ENCODE measurements around the gene ROMO1.
"Not testable (repeated sequence)": the region's sequence is repeated elsewhere in the genome, so short reads cannot be mapped to it uniquely, and the experiment has no call there.

Gene ROMO1

DNA sequence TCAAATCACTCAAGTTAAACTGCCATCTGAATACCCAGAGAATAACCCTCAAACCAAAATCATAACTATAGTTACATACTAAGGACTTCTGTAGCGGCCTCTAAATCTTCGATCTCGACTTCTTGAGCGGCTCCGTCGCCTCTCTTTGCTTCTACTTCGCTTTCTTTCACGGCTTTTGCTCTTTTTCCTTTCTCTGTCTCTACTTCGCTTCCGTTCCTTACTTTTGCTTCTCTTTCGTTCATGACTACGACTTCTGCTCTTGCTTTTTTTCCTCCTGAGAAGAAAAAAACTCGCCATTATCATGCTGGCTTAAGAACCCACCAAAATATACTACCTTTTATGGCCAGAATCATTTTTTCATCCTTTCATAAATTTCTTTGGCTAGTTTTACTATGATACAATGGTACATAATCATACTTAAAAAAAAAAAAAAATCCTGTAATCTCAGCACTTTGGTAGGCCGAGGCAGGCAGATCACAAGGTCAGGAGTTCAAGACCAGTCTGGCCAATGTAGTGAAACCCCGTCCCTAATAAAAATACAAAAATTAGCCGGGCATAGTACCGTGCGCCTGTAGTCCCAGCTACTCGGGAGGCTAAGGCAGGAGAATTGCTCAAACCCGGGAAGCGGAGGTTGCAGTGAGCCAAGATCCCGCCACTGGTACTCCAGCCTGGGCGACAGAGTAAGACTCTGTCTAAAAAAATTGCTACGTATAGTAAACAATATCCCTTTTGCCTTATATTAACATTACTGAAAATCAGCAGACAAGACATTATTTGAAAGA lies 32.8 kb downstream of the ROMO1 start:
- DNase-seq: no peak

DNA sequence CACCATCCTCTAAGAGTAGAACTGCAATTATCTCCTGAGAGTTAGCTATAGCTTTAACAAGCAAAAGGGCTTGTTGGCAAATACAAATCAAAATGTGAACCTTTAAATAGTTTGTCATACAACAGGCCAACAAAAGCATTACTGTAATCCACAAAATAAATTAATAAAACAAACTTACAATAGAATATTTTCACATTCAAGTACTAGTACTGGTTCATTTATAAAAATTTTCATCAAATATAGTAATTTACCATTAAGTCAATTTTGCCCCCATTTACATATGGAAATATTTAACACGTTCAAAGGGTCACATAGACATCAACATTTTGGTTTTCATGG lies 33.4 kb downstream of the ROMO1 start:
- no peak for DNase-seq

DNA sequence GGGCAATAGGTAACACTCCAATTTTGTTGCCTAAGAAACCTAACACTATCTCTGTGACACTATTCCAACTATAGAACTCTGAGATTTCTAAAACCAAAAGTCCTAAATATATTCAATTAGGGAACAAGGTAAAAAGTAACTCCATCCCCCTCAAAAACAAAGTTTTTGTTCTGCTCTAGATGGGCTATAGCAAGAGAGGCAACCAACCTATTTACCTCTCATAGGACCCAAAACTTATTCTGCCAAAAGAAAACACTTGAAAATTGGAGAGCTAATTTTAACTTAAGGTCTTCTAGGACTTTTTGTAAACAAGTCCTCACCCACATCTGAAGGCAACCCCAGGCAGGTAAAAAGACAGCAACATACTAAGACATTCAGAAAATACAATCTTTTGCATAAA lies 35.2 kb downstream of the ROMO1 start:
- no peak for DNase-seq

DNA sequence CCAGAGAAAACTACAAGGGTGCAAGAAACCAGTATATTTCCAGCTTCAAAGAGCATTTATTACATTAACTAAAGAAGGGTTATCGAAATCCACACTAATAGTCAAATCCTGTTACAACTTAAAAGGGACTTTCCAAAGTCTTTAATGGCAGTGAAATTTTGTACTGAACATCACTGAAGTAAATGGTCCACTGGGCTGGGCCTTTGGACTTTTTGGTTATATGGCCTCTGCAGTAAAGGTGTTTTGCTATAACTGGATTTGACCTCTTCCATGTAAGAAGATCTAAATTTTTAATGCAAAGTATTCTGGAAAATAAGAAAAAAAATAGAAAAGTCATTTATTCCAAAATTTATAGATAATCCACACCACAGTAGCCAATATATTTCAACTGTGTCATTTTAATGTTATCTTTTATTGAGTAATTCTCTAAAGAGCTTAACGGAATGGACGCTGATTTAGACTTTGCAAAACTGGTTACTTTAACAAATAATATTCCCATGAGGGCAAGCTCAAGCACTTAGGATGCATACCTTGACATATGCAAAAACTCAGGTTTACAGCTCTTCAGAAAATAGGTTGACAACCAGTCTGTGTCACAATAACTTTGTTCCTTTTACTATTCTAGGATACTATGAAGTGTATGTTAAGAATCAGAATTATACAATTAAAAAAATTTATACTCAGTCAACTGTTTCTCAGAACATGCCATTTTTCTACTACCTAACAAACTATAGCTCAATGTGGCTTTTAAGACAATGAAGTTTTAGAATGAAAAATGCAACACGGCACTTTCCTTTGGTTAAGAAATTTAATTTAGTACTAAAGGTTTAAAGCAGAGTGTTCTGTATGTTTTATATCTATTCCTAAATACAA lies 35.8 kb downstream of the ROMO1 start:
- no peak for DNase-seq

DNA sequence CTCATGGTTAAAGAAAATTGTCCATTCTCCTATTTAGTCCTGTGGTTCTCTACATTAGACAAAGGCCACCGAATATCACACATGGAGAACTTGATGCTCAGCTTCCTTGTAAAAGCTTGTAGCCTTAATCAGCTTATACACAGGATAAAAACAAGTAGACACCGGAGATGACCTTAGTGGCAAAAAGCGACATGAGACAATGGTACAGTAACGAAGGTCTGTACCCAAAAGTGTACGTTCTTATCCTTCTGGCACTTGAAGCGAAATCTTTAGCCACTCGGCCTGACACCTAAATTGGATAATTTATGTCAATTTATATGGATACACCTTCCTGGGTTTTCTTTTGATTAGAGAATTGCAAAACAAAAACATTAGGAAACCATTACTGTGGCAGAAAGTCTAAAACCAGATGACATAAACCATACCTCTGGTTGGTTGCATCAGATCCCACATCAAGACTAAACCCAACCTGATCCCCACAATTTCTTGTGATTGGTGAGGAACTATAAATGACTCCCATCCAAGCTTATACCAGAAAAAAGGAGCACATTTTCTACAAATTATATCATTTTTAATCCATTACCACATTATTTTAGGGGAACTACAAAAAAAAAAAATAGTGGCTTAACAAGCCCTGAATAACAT lies 36.7 kb downstream of the ROMO1 start:
- DNase-seq: no peak

DNA sequence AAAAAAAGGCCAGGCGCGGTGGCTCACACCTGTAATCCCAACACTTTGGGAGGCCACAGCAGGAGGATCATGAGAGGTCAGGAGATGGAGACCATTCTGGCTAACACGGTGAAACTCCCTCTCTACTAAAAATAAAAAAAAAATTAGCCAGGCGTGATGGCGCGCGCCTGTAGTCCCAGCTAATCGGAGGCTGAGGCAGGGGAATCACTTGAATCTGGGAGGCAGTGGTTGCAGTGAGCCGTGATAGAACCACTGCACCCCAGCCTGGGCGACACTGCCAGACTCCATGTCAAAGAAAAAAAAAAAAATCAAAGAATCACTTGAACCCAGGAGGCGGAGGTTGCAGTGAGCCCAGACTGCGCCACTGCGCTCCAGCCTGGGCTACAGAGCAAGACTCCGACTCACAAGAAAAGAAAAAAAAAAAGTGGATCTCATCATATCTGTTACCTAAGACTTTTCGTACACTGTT lies 38.7 kb downstream of the ROMO1 start:
- DNase-seq: no peak

DNA sequence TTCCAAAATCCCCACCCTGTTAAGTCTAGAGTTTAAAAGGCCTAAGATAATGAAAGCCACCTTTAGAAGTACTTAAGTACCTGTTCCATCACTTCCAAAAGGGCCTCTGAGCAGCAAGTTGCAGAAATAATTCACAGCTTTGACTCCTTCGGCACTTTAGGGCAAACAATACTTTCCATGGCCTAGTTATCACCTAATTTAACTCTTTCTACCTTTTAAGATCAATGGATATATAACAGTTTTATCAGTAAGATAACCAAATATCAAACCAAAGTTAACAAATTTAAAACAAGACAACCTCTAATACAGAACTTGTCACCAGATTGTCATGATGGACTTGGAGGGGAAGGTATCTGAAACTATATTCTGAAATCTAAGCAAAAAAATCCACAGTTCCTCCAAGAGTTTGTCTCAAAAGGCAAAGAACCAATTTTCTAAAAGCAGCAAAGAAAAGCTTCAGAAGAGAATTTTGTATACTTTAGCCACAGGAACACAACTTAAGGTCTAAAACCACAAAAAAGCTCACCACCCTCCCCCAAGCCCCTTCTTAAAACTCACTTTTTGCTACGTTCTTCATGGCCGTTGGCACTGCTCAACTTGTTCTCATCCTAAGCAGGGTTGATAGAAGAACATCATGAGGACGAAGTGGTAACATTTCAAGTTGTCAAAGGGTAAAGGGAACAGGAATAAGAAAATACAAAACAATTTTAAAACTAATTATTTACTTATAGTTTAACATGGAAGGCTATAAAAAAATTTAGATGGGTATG lies 39.4 kb downstream of the ROMO1 start:
- DNase-seq: no peak

DNA sequence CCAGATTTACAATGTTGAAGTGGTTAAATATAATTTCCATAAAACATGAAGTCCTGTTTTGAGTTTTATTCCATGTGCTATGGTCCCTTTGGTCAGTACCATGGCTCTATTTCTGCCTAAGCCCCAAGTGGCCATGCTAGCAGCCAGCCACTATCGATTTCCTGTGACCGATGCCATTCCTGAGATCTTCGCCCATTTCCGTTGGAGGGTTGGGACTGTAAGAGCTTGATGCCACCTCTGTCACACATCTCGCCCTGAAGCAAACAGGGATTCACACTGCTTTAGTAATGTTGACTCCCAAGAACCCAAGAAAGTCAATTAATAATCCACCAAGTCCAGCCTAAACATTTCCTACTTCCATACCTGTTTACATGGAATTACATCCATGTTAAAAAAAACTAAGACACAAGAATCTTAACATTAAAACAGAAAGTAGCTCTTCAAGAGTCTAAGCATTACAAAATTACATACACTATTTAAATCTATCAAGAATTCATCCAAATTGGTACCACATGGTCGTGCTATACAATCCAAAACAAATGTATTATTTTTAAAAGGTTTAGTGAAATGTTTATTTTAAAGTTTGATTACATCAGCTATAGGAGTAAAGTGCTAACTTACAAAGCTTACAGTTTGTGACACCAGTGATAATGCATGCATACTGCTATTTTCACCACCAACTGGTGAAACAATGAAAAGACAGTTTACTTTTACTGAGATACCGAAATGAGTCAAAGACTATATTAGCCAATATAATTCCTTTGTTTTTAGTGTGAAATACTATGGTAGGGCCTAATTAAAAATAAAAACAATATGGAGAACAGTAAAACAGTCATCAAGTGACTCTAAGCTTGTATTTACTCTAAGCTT lies 40.3 kb downstream of the ROMO1 start:
- peak; percentile 68 for DNase-seq

DNA sequence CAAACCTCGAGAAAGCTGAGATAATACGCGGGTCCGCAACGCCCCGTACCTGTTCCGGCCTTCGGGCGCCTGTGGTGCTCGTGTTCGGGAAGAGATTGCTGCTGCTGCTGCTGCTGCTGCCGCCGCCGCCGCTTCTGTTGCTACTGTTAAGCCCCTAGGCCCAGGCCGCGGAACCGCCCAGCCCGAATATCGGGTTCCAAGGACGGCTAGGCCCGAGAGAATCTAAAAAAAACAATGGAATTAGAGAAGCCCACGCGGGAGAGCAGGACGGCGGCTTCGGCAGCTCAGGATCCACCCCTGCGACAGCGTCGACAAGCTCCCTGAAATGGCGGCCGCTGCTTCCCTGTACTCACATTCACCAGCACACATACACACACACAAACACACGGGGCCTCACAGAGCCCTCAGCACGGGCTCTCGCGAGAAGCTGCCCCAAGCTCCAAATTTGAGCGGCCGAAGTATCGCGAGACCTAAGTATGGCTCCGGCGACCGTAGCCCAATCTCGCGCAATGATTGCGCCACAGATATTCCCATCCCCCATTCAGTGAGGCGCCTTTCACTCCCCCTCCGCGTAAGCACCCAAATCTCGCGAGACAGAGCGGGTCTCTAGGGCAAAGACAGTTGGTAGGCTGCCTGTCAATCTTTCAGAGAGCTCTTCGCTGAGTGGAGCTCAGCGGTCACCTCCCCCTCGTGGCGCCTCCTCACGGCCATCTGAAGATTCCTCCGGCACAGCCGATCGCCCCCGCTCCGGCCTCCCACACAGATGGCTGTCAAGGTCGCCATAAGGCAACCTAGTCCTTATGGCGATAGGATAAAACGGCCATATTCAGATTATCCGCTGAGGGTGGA lies 42.9 kb downstream of the ROMO1 start, which contains the start of gene RBM39:
RBM39 (minus strand) TSS at position 369 of the 849 bp plus-strand sequence. CDS start 1,386 bp downstream, outside the sequence.
- DNase-seq: peak; percentile 100

DNA sequence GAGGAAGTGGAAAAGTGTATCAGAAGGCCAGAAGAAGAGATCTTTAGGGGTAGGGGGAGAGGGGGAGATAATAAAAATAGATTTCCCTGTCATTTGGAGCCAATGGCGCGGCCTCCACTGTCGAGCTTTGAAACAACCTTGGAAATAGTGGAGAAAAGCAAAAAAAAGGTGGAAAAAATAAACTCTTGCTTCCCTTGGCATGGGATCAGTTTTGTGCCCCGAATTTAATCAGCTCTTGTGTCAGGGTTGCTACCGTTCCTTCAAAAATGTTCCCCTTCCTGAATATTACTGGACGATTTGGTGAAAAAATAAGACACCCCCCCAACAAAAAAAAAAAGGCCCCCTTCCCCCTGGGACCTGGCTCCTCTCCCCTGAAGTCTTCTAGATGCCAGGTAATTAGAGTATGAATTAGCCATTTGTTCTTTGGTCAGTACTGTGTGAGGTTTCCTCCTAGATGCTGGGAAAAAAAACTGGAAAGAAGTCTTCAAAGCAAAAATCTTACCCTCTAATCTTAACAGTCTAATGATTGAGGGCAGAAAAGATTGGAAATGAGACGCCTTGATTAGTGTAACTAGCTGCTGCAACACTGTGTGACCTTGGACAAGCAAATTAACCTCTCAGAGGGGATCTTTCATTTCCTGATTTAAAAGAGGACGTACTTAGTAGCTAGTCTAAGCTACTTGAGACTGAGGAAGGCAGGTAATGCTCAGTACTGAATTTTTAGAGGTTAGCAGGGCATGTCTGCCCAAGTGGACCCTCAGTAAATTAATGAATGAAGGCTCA lies 43.7 kb downstream of the ROMO1 start:
- peak; percentile 64 for DNase-seq

DNA sequence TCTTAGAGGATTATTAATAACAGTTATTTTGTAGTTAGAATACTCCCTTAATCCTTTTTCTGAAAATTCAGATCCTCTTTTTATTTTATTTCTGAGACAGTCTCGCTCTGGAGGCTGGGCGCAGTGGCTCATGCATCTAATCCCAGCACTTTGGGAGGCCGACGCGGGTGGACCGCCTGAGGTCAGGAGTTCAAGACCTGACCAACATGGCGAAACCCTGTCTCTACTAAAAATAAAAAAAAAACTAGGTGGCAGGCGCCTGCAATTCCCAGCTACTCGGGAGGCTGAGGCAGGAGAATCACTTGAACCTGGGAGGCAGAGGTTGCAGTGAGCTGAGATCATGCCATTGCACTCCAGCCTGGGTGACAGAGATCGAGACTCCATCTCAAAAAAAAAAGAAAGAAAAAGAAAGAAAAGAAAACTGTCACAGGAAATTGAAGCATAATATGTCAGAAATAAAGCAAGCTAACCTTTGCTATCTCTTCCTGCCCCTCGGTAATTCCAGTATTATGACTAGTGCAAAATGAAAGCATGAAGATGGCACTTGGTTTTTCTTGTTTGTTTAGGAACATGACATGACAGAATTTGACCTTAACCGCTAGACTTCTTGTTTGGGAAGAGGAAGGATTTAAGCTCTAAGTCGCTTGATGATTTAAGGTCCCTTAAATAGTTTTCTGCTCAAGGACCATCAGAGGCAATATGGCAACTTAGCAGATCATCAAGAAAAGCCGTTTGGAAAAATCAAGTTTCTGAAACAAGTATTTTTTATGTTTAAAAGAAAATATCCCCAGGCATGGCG lies 44.7 kb downstream of the ROMO1 start:
- peak; percentile 53 for DNase-seq

DNA sequence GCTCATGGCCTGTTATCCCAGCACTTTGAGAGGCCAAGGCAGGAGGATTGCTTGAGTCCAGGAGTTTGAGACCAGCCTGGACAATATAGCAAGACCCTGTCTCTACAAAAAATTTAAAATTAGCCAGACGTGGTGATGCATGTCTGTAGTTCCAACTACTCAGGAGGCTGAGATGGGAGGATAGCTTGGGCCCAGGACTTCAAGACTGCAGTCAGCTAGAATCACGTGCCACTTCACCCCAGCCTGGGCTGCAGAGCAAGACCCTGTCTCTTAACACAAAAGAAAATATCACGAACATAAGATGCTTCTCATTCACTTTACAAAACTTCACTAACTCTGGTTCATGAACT lies 45.3 kb downstream of the ROMO1 start:
- not testable (repeated sequence) for DNase-seq
